Fibroblast of pulmonary artery (primary cell): ENCODE measurements around the gene RARS2.
A peak's percentile ranks its signal among the peaks of the same experiment; 100 is the strongest.

Experiments
- DNase-seq: peaks from one replicate; pipeline ENCODE4 v3.0.0-alpha.2; 2010; ENCODE audit warnings: low read depth
- H3K4me3 ChIP-seq: replicated peaks from 2 replicates; pipeline ENCODE4 v1.5.1; 2011; ENCODE audit warnings: low read depth, mild to moderate bottlenecking, control low read depth, low read length, moderate library complexity
- CTCF ChIP-seq: IDR thresholded peaks from 2 replicates; pipeline ENCODE4 v1.5.1; 2011; ENCODE audit warnings: mild to moderate bottlenecking, control low read depth, low read length, inconsistent platforms; ENCODE audit errors: missing control alignments

Gene RARS2

GRCh38 chr6:87487555-87487954 is 102.2 kb downstream of the RARS2 start:
- no peak for TF ChIP-seq CTCF
- peak; percentile 21 for DNase-seq
- no peak overlapping the region for H3K4me3 ChIP-seq

GRCh38 chr6:87484491-87484890 is 105.3 kb downstream of the RARS2 start:
- no peak for DNase-seq
- TF ChIP-seq CTCF: no peak

GRCh38 chr6:87483929-87484328 is 105.9 kb downstream of the RARS2 start:
- no peak for TF ChIP-seq CTCF
- DNase-seq: peak; percentile 12
- H3K4me3 ChIP-seq: no peak overlapping the region

More at GRCh38 chr6:87484491-87484890, 105.3 kb downstream of the RARS2 start:
- no peak overlapping the region for H3K4me3 ChIP-seq

GRCh38 chr6:87482366-87482765 is 107.4 kb downstream of the RARS2 start:
- no peak for TF ChIP-seq CTCF
- no peak overlapping the region for H3K4me3 ChIP-seq

GRCh38 chr6:87481931-87482330 is 107.9 kb downstream of the RARS2 start:
- peak; percentile 3 for DNase-seq
- no peak overlapping the region for H3K4me3 ChIP-seq
- no peak for TF ChIP-seq CTCF

More at GRCh38 chr6:87482366-87482765, 107.4 kb downstream of the RARS2 start:
- DNase-seq: no peak

- peak; percentile 63 for DNase-seq
- peak overlapping the region; percentile 97 for H3K4me3 ChIP-seq
- no peak for TF ChIP-seq CTCF
These were observed 116.3 kb downstream of the RARS2 start for GRCh38 chr6:87473419-87473903.
